Thyroid gland (tissue), 4 donors: ENCODE measurements around the gene PIK3CD. TPM values are rescaled to one million over a fixed set of nuclear protein-coding genes. Genes with fewer than 3 reads are reported as not detected.

ENCODE experiments used
- DNase-seq, 2 donors: peaks; one replicate each; pipeline ENCODE4 v3.0.0-alpha.2; 2019
- H3K27ac ChIP-seq, 3 donors: fragments of 200-600 bp; sonication (generic); 1 replicate in 2 of 3; 2 replicates in 1 of 3; pipeline ENCODE4 v1.5.1; 2016 to 2019; ENCODE audit warnings: mild to moderate bottlenecking in 1 of 3, moderate library complexity in 1 of 3
- H3K27me3 ChIP-seq: fragments of 200-600 bp; sonication (generic); one replicate; pipeline ENCODE4 v1.5.1; 2019
- H3K36me3 ChIP-seq, 2 donors: fragments of 200-600 bp; sonication (generic); one replicate each; pipeline ENCODE4 v1.5.1; 2016 to 2019
- H3K4me1 ChIP-seq, 2 donors: fragments of 200-600 bp; sonication (generic); one replicate each; pipeline ENCODE4 v1.5.1; 2017 to 2019
- H3K4me3 ChIP-seq, 3 donors: fragments of 200-600 bp; sonication (generic); replicated peaks in 1 of 3; 1 replicate in 2 of 3; 2 replicates in 1 of 3; pipeline ENCODE4 v1.5.1; 2016; ENCODE audit warnings: mild to moderate bottlenecking in 1 of 3
- H3K9me3 ChIP-seq: fragments of 200-600 bp; sonication (generic); one replicate; pipeline ENCODE4 v1.5.1; 2017
- POLR2A ChIP-seq, 2 donors: fragments of 450-650 bp; IDR thresholded peaks; one replicate each; pipeline ENCODE4 v1.6.1; 2017; ENCODE audit warnings: antibody characterized with exemption in 2 of 2, mild to moderate bottlenecking in 2 of 2, moderate library complexity in 1 of 2
- WGBS, 2 donors: methylation state at CpG; one replicate each; pipeline ENCODE4 v1.1.5; 2017; 5-methylcytosine and 5-hydroxymethylcytosine counted together
- intact Hi-C: fragments of 100-400 bp; cut with DNase I; formaldehyde crosslinking; loops from one replicate; pipeline ENCODE4 v1.15.1; 2023
- total RNA-seq, 4 donors: library from RNA; depleted of rRNA; stranded (reverse); fragments of >200 nt; gene quantifications; one replicate each; pipeline ENCODE4 v1.2.3, GENCODE V29; 2016
- TF ChIP-seq, protein P1 (sequence below), 6 experiments: fragments of 200-600 bp in 3 of 6; fragments of 450-650 bp in 3 of 6; sonication (generic) in 3 of 6; IDR thresholded peaks; one replicate each; pipeline ENCODE4 v1.5.1; 2016 to 2019; ENCODE audit warnings: antibody characterized with exemption in 6 of 6, mild to moderate bottlenecking in 2 of 6, inconsistent platforms in 1 of 6, moderate library complexity in 1 of 6

The PIK3CD gene
- total RNA-seq, 4 donors from 2014 or later: 5.9 to 9.5 (median 7.7) TPM

DNA sequence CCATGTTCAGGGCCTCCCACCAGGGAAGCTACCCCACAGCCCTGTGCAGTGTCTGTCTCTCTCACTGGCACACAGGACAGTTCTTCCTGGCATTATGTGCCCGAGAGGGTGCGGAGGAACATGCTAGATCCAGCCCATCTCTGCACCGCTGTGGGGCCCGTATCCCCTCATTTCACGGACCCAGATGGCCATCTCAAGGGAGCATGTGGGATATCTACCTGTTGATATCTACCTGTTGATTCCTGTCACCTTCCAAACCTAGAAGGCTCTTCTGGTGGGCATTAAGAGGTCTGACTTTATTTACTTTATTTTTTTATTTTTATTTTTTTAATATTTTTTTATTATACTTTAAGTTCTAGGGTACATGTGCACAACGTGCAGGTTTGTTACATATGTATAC, 11.7 kb downstream of the PIK3CD start:
- no peaks in the 10 kb centered on the region for H3K9me3 ChIP-seq
- WGBS, 2 donors: 94 to 96% methylated on average over 6 of the region's 6 CpGs
- TF ChIP-seq, protein P1, sequence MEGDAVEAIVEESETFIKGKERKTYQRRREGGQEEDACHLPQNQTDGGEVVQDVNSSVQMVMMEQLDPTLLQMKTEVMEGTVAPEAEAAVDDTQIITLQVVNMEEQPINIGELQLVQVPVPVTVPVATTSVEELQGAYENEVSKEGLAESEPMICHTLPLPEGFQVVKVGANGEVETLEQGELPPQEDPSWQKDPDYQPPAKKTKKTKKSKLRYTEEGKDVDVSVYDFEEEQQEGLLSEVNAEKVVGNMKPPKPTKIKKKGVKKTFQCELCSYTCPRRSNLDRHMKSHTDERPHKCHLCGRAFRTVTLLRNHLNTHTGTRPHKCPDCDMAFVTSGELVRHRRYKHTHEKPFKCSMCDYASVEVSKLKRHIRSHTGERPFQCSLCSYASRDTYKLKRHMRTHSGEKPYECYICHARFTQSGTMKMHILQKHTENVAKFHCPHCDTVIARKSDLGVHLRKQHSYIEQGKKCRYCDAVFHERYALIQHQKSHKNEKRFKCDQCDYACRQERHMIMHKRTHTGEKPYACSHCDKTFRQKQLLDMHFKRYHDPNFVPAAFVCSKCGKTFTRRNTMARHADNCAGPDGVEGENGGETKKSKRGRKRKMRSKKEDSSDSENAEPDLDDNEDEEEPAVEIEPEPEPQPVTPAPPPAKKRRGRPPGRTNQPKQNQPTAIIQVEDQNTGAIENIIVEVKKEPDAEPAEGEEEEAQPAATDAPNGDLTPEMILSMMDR (IDR thresholded peaks at IDR 0.05): no peak
- TF ChIP-seq POLR2A (IDR thresholded peaks at IDR 0.05): no peak
- no peaks in the 10 kb centered on the region for H3K27me3 ChIP-seq
- no peak overlapping the region for H3K4me3 ChIP-seq
- no peak for DNase-seq
- H3K27ac ChIP-seq: no peak overlapping the region
- no peaks in the 10 kb centered on the region for H3K36me3 ChIP-seq
- H3K4me1 ChIP-seq: no peaks in the 10 kb centered on the region
- intact Hi-C loops: no loop called here

DNA sequence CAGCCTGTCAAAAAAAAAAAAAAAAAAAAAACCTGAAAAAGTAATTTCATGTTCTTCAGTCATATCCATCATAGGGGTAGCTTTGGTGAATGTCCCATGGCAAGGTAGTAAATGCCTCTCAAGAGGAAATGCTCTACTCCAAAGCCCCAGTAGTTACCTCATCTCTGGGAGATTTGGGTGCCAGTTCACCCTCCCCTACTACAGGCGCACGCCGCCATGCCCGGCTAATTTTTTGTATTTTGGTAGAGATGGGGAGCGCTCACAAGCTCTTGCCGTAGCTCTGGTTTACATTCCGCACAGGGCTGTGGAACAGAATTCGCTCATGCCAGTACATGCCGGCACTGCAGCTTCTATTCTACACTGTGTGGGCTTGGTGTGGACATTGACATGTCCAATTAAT, 13.7 kb downstream of the PIK3CD start:
- TF ChIP-seq POLR2A (IDR thresholded peaks at IDR 0.05): no peak
- TF ChIP-seq, protein P1 (IDR thresholded peaks at IDR 0.05): no peak
- no peaks in the 10 kb centered on the region for H3K36me3 ChIP-seq
- H3K27ac ChIP-seq: no peak overlapping the region
- H3K27me3 ChIP-seq: no peaks in the 10 kb centered on the region
- 86 to 93% methylated on average over 9 of the region's 9 CpGs for WGBS, 2 donors
- intact Hi-C loops: no loop called here
- no peak for DNase-seq
- no peak overlapping the region for H3K4me3 ChIP-seq
- H3K4me1 ChIP-seq: no peaks in the 10 kb centered on the region
- H3K9me3 ChIP-seq: no peaks in the 10 kb centered on the region

DNA sequence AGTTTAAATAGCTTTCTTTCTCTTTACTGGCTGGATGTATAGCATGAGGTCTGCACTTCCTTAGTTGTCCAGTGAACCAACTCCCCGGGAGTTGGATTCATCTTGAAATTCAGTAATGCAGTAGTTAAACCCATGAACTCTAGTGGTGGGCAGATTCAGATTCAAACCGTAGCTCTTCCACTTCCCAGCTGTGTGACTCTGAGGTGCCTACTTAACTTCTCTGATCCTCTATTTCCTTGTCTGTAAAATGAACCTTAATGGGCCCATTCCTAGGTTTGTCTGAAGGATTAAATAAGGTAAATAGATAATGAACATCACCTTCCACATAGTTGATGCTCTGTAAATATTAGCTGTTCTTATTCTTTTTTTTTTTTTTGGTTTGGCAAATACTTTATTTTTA, 16.5 kb downstream of the PIK3CD start:
- TF ChIP-seq POLR2A (IDR thresholded peaks at IDR 0.05): no peak
- TF ChIP-seq, protein P1 (IDR thresholded peaks at IDR 0.05): no peak
- 63 to 67% methylated on average over 2 of the region's 2 CpGs for WGBS, 2 donors
- intact Hi-C loops: no loop called here
- no peak for DNase-seq
- Histone ChIP-seq H3K27me3 (no peaks in the 10 kb centered on the region), H3K4me1 (no peaks in the 10 kb centered on the region), H3K4me3 (no peak overlapping the region), H3K27ac (no peak overlapping the region), H3K9me3 (no peaks in the 10 kb centered on the region), H3K36me3 (no peaks in the 10 kb centered on the region)

DNA sequence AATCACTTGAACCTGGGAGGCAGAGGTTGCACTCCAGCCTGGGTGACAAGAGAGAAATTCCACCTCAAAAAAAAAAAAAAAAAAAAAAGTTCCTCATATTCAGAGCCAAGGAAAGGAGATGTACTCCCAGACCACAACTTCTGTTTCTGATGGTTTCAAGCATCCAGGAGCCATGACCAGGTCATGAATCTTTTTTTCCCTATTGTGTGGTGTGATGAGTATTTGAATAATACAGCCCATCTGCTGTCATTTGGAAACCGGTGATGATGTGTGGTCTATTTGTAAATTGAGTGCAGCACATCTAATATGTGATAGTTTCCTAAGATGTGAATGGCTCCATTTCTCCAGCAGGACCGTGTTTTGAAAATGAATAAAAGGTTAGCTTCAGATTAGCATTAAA, 18.6 kb downstream of the PIK3CD start:
- no peaks in the 10 kb centered on the region for H3K9me3 ChIP-seq
- H3K4me1 ChIP-seq: no peaks in the 10 kb centered on the region
- intact Hi-C loops: no loop called here
- H3K27ac ChIP-seq: no peak overlapping the region
- H3K27me3 ChIP-seq: no peaks in the 10 kb centered on the region
- WGBS, 2 donors: 81 to 93% methylated on average over 2 of the region's 2 CpGs
- DNase-seq: no peak
- H3K4me3 ChIP-seq: no peak overlapping the region
- TF ChIP-seq POLR2A (IDR thresholded peaks at IDR 0.05): no peak
- TF ChIP-seq, protein P1 (IDR thresholded peaks at IDR 0.05): no peak
- no peaks in the 10 kb centered on the region for H3K36me3 ChIP-seq

DNA sequence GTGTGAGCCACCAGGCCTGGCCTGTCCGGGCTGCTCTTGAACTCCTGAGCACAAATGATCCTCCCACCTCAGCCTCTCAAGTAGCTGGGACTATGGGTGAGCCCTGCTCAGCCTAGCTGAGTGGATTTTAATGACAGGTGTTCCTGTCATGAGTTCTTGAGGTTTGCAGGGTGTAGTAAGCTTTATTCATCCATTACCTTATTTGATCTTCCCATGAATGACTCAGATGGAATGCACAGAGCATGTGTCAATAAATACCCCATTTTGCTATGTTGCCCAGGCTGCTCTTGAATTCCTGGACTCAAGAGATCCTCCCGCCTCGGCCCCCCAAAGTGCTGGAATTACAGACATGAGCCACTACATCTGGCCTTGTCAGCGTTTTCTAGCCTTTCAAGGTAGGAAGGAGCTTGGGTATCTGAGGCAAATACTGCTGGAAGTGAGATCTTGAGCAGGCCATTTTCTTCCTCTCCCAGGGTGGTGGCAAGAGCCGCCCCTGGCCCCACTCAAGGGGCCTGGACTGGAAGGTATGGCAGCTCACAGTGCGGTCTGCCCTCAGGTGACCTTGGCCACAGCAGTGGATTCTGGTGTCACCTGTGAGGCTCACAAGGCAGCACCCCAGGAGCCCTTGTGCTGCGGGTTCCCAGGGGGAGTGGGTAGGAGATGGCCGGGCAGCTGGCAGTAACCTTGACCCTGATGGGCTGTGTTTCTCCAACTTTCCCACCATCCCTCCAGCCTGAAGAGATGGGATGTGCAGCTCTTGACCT, 20.0 kb downstream of the PIK3CD start:
- Histone ChIP-seq H3K36me3 (no peaks in the 10 kb centered on the region), H3K27me3 (no peaks in the 10 kb centered on the region), H3K4me3 (no peak overlapping the region), H3K27ac (no peak overlapping the region), H3K4me1 (no peaks in the 10 kb centered on the region), H3K9me3 (no peaks in the 10 kb centered on the region)
- intact Hi-C loops: no loop called here
- WGBS, 2 donors: 69 to 72% methylated on average over 5 to 7 of the region's 8 CpGs
- TF ChIP-seq, protein P1 (IDR thresholded peaks at IDR 0.05): no peak
- no peak for TF ChIP-seq POLR2A (IDR thresholded peaks at IDR 0.05)
- no peak for DNase-seq
